ENCODE data around the gene LBR. TPM values are rescaled to one million over a fixed set of nuclear protein-coding genes. Genes with fewer than 3 reads are reported as not detected.
A peak's percentile ranks its signal among the peaks of the same experiment; 100 is the strongest.

Gene LBR
- total RNA-seq, 1 donor from 2014 or later, result 51.7 TPM

DNA sequence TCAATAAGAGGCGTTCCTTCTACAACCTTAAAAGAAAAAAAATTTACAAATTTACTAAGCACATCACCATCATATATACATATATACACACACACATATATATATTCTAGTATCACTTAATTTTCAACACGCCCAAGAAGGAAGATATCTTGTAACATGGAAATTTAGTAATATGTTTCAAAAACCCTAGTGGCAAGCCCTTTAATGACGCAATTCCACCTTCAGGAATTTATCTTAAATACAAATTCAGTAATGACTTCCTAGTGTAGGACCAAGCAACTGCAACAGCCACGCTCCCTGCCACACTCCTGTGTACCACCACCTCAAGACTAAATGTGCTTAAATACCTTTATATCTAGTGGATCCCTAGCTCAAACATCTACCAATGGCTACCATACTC lies 12.5 kb downstream of the LBR start:
- no peak overlapping the region for H3K4me3 ChIP-seq (ENCODE audit: low read depth, low read length)
- TF ChIP-seq, protein P1, sequence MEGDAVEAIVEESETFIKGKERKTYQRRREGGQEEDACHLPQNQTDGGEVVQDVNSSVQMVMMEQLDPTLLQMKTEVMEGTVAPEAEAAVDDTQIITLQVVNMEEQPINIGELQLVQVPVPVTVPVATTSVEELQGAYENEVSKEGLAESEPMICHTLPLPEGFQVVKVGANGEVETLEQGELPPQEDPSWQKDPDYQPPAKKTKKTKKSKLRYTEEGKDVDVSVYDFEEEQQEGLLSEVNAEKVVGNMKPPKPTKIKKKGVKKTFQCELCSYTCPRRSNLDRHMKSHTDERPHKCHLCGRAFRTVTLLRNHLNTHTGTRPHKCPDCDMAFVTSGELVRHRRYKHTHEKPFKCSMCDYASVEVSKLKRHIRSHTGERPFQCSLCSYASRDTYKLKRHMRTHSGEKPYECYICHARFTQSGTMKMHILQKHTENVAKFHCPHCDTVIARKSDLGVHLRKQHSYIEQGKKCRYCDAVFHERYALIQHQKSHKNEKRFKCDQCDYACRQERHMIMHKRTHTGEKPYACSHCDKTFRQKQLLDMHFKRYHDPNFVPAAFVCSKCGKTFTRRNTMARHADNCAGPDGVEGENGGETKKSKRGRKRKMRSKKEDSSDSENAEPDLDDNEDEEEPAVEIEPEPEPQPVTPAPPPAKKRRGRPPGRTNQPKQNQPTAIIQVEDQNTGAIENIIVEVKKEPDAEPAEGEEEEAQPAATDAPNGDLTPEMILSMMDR (conservative IDR thresholded peaks at IDR 0.05; ENCODE audit: low read depth, low read length), result no peak
- no peak for DNase-seq (ENCODE audit: low read depth)

DNA sequence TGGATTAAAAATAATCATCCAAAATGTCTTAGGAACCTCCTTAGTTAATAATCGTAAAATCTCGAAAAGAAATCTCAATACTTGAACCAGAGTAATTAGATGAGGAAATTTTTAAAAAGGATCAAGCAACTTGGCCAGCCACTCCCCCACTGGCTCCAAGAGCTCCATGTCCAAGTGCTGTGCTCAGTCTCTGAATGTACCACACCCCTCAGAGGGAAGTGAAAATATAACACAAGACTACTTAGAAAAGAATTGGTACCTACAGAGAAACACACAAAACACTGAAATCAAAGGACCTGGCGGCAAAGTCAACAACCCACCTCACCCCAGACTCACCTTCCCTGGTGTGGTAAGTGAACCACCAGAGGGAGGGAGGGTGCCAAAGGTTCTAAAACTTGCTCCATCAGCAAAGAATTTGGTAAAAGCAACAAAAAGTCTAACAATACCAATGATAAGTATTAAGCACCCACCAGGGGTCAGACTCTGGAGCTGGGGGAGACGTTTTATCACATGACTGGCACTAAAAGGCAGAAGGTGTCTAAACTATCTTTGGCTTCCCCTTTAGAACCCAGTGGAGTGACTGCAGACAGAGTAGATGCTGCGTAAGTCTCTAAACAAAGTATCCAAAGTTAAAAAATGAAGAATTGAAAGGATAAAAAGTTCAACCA lies 14.0 kb downstream of the LBR start:
- no peak overlapping the region for H3K4me3 ChIP-seq (ENCODE audit: low read depth, low read length)
- DNase-seq (ENCODE audit: low read depth), result no peak
- TF ChIP-seq, protein P1 (conservative IDR thresholded peaks at IDR 0.05; ENCODE audit: low read depth, low read length), result peak; percentile 25

GRCh38 chr1:225412803-225413351 lies 15.0 kb downstream of the LBR start:
- TF ChIP-seq, protein P1 (conservative IDR thresholded peaks at IDR 0.05; ENCODE audit: low read depth, low read length), result no peak
- DNase-seq (ENCODE audit: low read depth), result peak; percentile 68
- no peak overlapping the region for H3K4me3 ChIP-seq (ENCODE audit: low read depth, low read length)

- H3K4me3 ChIP-seq (ENCODE audit: low read depth, low read length), result no peak overlapping the region
- TF ChIP-seq, protein P1 (conservative IDR thresholded peaks at IDR 0.05; ENCODE audit: low read depth, low read length), result no peak
- DNase-seq (ENCODE audit: low read depth), result no peak
These were observed 15.5 kb downstream of the LBR start for GRCh38 chr1:225412321-225412720.

- TF ChIP-seq, protein P1 (conservative IDR thresholded peaks at IDR 0.05; ENCODE audit: low read depth, low read length), result no peak
- H3K4me3 ChIP-seq (ENCODE audit: low read depth, low read length), result no peak overlapping the region
These were observed 17.8 kb downstream of the LBR start for GRCh38 chr1:225410036-225410435.

DNA sequence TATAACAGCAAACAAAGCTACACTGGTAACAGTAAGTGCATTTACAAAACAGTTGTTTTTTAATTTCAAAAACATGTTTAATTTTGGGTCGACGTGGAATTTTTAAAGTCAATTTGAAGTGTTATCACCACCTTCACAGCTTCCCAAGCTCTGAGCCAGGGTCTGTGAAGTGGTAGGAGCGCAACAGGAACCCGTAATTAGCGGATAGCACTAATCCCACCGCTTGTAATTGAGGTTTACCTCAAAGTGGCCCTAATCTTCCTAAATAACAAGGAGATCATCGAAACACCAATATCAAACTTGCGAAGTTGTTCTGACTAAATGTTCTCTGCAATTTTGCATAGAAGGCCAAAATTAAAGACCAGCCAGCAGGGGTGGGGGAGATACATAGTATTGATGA lies 18.8 kb downstream of the LBR start:
- TF ChIP-seq, protein P1 (conservative IDR thresholded peaks at IDR 0.05; ENCODE audit: low read depth, low read length), result no peak
- DNase-seq (ENCODE audit: low read depth), result no peak
- no peak overlapping the region for H3K4me3 ChIP-seq (ENCODE audit: low read depth, low read length)

More at GRCh38 chr1:225410036-225410435, 17.8 kb downstream of the LBR start:
- DNase-seq (ENCODE audit: low read depth), result no peak

DNA sequence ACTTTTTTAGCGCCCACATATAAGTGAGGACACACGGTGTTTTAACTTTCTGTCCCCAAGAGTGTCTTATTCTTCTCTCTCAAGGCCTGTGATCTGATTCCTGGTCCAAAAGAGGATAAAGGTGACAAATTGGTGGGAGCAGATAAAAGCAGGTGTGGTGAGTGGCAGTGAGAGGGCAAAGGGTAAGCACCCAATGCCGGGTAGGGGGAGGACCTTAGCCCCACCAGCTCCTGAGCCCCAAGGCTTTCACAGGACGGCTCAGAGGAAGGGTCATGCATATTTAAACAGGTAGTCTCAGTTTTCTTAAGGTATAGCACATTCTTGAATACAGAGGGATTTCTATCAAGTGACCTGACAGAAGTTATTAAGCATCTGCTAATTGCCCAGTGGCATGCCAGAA lies 19.6 kb downstream of the LBR start:
- H3K4me3 ChIP-seq (ENCODE audit: low read depth, low read length), result no peak overlapping the region
- TF ChIP-seq, protein P1 (conservative IDR thresholded peaks at IDR 0.05; ENCODE audit: low read depth, low read length), result no peak
- DNase-seq (ENCODE audit: low read depth), result no peak
